ENCODE results near the gene CLDN22. TPM values are rescaled to one million over a fixed set of nuclear protein-coding genes. Genes with fewer than 3 reads are reported as not detected.

CLDN22 gene
- total and polyA plus RNA-seq, 9 of the 15 experiments (the other 6 are each of a cell fraction or from before 2014, with no cell fraction given), result 0.21 TPM; not detected in 8

GRCh38 chr4:183348706-183349659 lies 28.9 kb upstream of the CLDN22 start (continued):
- TF ChIP-seq ATF6 (CRISPR knock-in tag; IDR thresholded peaks at IDR 0.05), result no peak
- peak; percentile 63; the same call in 1 of the 2 replicates for TF ChIP-seq ARID1B (IDR thresholded peaks at IDR 0.05)
- no peak for TF ChIP-seq ZSCAN29 (IDR thresholded peaks at IDR 0.05)
- peak; percentile 89 for TF ChIP-seq ZNF3 (CRISPR knock-in tag; IDR thresholded peaks at IDR 0.05)
- no peak for TF ChIP-seq RBM25 (IDR thresholded peaks at IDR 0.05; ENCODE audit: low read depth, low read length, severe bottlenecking)
- TF ChIP-seq PYGO2 (tag; IDR thresholded peaks at IDR 0.05), result peak; percentile 100
- no peak for TF ChIP-seq HES1 (IDR thresholded peaks at IDR 0.05; ENCODE audit: low read depth)
- TF ChIP-seq TAF7 (tag; IDR thresholded peaks at IDR 0.05), result peak; percentile 99
- TF ChIP-seq RERE (CRISPR knock-in tag; IDR thresholded peaks at IDR 0.05; ENCODE audit: borderline replicate concordance), result no peak
- TF ChIP-seq PML (IDR thresholded peaks at IDR 0.05; ENCODE audit: low read length), result peak; percentile 93
- no peak for TF ChIP-seq ZZZ3 (IDR thresholded peaks at IDR 0.05)
- TF ChIP-seq STAT5B (CRISPR knock-in tag; IDR thresholded peaks at IDR 0.05), result peak; percentile 98
- TF ChIP-seq BCOR (IDR thresholded peaks at IDR 0.05), result no peak
- no peak for TF ChIP-seq SFPQ (IDR thresholded peaks at IDR 0.05; ENCODE audit: low read depth, low read length)
- TF ChIP-seq BRCA1 (IDR thresholded peaks at IDR 0.05), result no peak
- TF ChIP-seq BRCA1 (CRISPR knock-in tag; IDR thresholded peaks at IDR 0.05), result no peak
- no peak for TF ChIP-seq SAFB (IDR thresholded peaks at IDR 0.05; ENCODE audit: borderline replicate concordance, low read depth, low read length)
- peak; percentile 94 for TF ChIP-seq ZNF561 (CRISPR knock-in tag; conservative IDR thresholded peaks at IDR 0.05)

All from K562 (cell line).